WTC11 (cell line): ENCODE data around the gene PRX. TPM values are rescaled to one million over a fixed set of nuclear protein-coding genes. Genes with fewer than 3 reads are reported as not detected.
A peak's percentile ranks its signal among the peaks of the same experiment; 100 is the strongest.

Experiments
- CBFB ChIP-seq: sonication (generic); formaldehyde crosslinking; IDR thresholded peaks from 2 replicates; pipeline ENCODE4 v1.8.1; 2022; ENCODE audit warnings: mild to moderate bottlenecking, low read depth, missing genetic modification reagents
- CREM ChIP-seq: sonication (generic); formaldehyde crosslinking; IDR thresholded peaks from 2 replicates; pipeline ENCODE4 v1.8.1; 2022; ENCODE audit warnings: mild to moderate bottlenecking, missing genetic modification reagents, moderate library complexity
- ELF4 ChIP-seq: sonication (generic); formaldehyde crosslinking; IDR thresholded peaks from 2 replicates; pipeline ENCODE4 v1.8.1; 2022; ENCODE audit warnings: low read depth, mild to moderate bottlenecking, moderate library complexity, missing genetic modification reagents
- JUN ChIP-seq: sonication (generic); formaldehyde crosslinking; IDR thresholded peaks from 2 replicates; pipeline ENCODE4 v1.8.0; 2023; ENCODE audit warnings: mild to moderate bottlenecking, missing genetic modification reagents
- NFE2L1 ChIP-seq: sonication (generic); formaldehyde crosslinking; IDR thresholded peaks from 2 replicates; pipeline ENCODE4 v1.8.1; 2023; ENCODE audit warnings: missing genetic modification reagents
- TCF7 ChIP-seq: sonication (generic); formaldehyde crosslinking; IDR thresholded peaks from 2 replicates; pipeline ENCODE4 v1.8.0; 2022; ENCODE audit warnings: mild to moderate bottlenecking, low read depth, missing genetic modification reagents, moderate library complexity
- ZBTB21 ChIP-seq: sonication (generic); formaldehyde crosslinking; IDR thresholded peaks from 2 replicates; pipeline ENCODE4 v1.8.1; 2023; ENCODE audit warnings: mild to moderate bottlenecking, missing genetic modification reagents, borderline replicate concordance
- ZNF138 ChIP-seq: sonication (generic); formaldehyde crosslinking; conservative IDR thresholded peaks from 2 replicates; pipeline ENCODE4 v1.8.1; 2022; ENCODE audit warnings: mild to moderate bottlenecking, moderate library complexity, missing genetic modification reagents
- ZNF416 ChIP-seq: fragments of 250-450 bp; sonication (Bioruptor Pico); IDR thresholded peaks from 2 replicates; pipeline ENCODE4 v1.9.0; 2021; ENCODE audit warnings: mild to moderate bottlenecking, inconsistent platforms
- ZNF671 ChIP-seq: fragments of 250-450 bp; sonication (Bioruptor Pico); IDR thresholded peaks from 2 replicates; pipeline ENCODE4 v1.8.0; 2021; ENCODE audit warnings: mild to moderate bottlenecking
- total RNA-seq: library from RNA; stranded (reverse); gene quantifications from 3 replicates; pipeline ENCODE4 v1.2.3, GENCODE V29; 2021
- TF ChIP-seq, protein P1 (sequence below): sonication (generic); formaldehyde crosslinking; IDR thresholded peaks from 2 replicates; pipeline ENCODE4 v1.8.1; 2023; ENCODE audit warnings: mild to moderate bottlenecking, missing genetic modification reagents, borderline replicate concordance
- TF ChIP-seq, protein P2 (sequence below): sonication (generic); formaldehyde crosslinking; IDR thresholded peaks from 2 replicates; pipeline ENCODE4 v1.8.0; 2023; ENCODE audit warnings: mild to moderate bottlenecking, missing genetic modification reagents
- TF ChIP-seq, protein P3 (sequence below): sonication (generic); formaldehyde crosslinking; IDR thresholded peaks from 2 replicates; pipeline ENCODE4 v1.8.1; 2022; ENCODE audit warnings: mild to moderate bottlenecking, moderate library complexity, missing genetic modification reagents
- TF ChIP-seq, protein P4 (sequence below): sonication (generic); formaldehyde crosslinking; IDR thresholded peaks from 2 replicates; pipeline ENCODE4 v1.8.0; 2022; ENCODE audit warnings: mild to moderate bottlenecking, missing genetic modification reagents
- TF ChIP-seq, protein P5 (sequence below): sonication (generic); formaldehyde crosslinking; IDR thresholded peaks from 2 replicates; pipeline ENCODE4 v1.8.0; 2023; ENCODE audit warnings: missing genetic modification reagents, mild to moderate bottlenecking, borderline replicate concordance
- TF ChIP-seq, protein P6 (sequence below): sonication (generic); formaldehyde crosslinking; IDR thresholded peaks from 2 replicates; pipeline ENCODE4 v1.8.1; 2023; ENCODE audit warnings: mild to moderate bottlenecking, missing genetic modification reagents, moderate library complexity
- TF ChIP-seq, protein P7 (sequence below): sonication (generic); formaldehyde crosslinking; IDR thresholded peaks from 2 replicates; pipeline ENCODE4 v1.8.0; 2023; ENCODE audit warnings: missing genetic modification reagents
- TF ChIP-seq, protein P8 (sequence below): fragments of 250-450 bp; sonication (Bioruptor Pico); IDR thresholded peaks from 2 replicates; pipeline ENCODE4 v1.9.0; 2021; ENCODE audit warnings: mild to moderate bottlenecking, borderline replicate concordance

The PRX gene
- total RNA-seq, 1 experiment from 2014 or later = 8.4 TPM

DNA sequence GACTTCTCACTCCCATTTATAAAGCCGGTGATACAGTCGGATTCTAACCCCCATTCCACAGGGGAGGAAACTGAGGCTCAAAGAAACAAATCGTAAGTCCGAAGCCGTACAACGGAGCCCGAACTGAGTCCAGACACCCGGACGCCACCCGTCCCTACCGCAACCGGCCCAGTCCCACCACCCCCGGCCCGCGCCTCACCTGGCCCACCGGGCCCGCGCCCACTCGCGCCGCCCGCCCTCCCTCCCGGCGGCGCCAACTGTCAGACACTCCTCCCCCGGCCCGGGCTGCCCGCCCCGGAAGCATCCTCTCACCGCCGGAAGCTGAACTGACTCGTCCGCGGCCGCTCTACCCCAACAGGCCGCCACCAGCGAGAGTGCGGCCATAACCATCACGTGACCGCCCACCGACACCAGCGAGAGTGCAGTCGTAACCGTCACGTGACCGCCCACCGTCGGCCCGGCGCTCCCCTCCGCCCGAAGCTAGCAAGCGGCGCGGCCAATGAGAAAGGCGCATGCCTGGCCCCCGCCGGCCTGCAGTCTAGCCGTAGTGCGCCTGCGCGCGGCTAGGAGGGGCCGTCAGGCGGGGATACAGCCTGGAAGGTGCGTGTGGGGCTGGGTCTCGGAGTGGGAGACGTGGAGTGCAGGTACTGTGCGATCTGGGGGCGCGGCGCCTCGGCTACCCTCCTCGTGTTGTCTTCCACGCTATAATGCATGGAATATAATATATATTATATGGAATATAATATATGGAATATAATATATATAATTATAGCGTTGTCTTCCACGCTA is 64.9 kb downstream of the PRX start, which contains the start of the genes C19orf47 and PLD3 (continued):
- TF ChIP-seq, protein P1, sequence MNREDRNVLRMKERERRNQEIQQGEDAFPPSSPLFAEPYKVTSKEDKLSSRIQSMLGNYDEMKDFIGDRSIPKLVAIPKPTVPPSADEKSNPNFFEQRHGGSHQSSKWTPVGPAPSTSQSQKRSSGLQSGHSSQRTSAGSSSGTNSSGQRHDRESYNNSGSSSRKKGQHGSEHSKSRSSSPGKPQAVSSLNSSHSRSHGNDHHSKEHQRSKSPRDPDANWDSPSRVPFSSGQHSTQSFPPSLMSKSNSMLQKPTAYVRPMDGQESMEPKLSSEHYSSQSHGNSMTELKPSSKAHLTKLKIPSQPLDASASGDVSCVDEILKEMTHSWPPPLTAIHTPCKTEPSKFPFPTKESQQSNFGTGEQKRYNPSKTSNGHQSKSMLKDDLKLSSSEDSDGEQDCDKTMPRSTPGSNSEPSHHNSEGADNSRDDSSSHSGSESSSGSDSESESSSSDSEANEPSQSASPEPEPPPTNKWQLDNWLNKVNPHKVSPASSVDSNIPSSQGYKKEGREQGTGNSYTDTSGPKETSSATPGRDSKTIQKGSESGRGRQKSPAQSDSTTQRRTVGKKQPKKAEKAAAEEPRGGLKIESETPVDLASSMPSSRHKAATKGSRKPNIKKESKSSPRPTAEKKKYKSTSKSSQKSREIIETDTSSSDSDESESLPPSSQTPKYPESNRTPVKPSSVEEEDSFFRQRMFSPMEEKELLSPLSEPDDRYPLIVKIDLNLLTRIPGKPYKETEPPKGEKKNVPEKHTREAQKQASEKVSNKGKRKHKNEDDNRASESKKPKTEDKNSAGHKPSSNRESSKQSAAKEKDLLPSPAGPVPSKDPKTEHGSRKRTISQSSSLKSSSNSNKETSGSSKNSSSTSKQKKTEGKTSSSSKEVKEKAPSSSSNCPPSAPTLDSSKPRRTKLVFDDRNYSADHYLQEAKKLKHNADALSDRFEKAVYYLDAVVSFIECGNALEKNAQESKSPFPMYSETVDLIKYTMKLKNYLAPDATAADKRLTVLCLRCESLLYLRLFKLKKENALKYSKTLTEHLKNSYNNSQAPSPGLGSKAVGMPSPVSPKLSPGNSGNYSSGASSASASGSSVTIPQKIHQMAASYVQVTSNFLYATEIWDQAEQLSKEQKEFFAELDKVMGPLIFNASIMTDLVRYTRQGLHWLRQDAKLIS (CRISPR knock-in tag) = no peak
- TF ChIP-seq, protein P2, sequence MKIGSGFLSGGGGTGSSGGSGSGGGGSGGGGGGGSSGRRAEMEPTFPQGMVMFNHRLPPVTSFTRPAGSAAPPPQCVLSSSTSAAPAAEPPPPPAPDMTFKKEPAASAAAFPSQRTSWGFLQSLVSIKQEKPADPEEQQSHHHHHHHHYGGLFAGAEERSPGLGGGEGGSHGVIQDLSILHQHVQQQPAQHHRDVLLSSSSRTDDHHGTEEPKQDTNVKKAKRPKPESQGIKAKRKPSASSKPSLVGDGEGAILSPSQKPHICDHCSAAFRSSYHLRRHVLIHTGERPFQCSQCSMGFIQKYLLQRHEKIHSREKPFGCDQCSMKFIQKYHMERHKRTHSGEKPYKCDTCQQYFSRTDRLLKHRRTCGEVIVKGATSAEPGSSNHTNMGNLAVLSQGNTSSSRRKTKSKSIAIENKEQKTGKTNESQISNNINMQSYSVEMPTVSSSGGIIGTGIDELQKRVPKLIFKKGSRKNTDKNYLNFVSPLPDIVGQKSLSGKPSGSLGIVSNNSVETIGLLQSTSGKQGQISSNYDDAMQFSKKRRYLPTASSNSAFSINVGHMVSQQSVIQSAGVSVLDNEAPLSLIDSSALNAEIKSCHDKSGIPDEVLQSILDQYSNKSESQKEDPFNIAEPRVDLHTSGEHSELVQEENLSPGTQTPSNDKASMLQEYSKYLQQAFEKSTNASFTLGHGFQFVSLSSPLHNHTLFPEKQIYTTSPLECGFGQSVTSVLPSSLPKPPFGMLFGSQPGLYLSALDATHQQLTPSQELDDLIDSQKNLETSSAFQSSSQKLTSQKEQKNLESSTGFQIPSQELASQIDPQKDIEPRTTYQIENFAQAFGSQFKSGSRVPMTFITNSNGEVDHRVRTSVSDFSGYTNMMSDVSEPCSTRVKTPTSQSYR (CRISPR knock-in tag) = no peak
- TF ChIP-seq, protein P3, sequence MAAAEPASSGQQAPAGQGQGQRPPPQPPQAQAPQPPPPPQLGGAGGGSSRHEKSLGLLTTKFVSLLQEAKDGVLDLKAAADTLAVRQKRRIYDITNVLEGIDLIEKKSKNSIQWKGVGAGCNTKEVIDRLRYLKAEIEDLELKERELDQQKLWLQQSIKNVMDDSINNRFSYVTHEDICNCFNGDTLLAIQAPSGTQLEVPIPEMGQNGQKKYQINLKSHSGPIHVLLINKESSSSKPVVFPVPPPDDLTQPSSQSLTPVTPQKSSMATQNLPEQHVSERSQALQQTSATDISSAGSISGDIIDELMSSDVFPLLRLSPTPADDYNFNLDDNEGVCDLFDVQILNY (CRISPR knock-in tag) = peak; percentile 83
- TF ChIP-seq, protein P4, sequence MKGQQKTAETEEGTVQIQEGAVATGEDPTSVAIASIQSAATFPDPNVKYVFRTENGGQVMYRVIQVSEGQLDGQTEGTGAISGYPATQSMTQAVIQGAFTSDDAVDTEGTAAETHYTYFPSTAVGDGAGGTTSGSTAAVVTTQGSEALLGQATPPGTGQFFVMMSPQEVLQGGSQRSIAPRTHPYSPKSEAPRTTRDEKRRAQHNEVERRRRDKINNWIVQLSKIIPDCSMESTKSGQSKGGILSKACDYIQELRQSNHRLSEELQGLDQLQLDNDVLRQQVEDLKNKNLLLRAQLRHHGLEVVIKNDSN (CRISPR knock-in tag) = peak; percentile 100
- TF ChIP-seq CREM (CRISPR knock-in tag) = peak; percentile 80
- TF ChIP-seq ZNF416 (CRISPR knock-in tag) = no peak
- TF ChIP-seq ZNF138 (CRISPR knock-in tag) = no peak
- TF ChIP-seq ELF4 (CRISPR knock-in tag) = no peak
- TF ChIP-seq, protein P5, sequence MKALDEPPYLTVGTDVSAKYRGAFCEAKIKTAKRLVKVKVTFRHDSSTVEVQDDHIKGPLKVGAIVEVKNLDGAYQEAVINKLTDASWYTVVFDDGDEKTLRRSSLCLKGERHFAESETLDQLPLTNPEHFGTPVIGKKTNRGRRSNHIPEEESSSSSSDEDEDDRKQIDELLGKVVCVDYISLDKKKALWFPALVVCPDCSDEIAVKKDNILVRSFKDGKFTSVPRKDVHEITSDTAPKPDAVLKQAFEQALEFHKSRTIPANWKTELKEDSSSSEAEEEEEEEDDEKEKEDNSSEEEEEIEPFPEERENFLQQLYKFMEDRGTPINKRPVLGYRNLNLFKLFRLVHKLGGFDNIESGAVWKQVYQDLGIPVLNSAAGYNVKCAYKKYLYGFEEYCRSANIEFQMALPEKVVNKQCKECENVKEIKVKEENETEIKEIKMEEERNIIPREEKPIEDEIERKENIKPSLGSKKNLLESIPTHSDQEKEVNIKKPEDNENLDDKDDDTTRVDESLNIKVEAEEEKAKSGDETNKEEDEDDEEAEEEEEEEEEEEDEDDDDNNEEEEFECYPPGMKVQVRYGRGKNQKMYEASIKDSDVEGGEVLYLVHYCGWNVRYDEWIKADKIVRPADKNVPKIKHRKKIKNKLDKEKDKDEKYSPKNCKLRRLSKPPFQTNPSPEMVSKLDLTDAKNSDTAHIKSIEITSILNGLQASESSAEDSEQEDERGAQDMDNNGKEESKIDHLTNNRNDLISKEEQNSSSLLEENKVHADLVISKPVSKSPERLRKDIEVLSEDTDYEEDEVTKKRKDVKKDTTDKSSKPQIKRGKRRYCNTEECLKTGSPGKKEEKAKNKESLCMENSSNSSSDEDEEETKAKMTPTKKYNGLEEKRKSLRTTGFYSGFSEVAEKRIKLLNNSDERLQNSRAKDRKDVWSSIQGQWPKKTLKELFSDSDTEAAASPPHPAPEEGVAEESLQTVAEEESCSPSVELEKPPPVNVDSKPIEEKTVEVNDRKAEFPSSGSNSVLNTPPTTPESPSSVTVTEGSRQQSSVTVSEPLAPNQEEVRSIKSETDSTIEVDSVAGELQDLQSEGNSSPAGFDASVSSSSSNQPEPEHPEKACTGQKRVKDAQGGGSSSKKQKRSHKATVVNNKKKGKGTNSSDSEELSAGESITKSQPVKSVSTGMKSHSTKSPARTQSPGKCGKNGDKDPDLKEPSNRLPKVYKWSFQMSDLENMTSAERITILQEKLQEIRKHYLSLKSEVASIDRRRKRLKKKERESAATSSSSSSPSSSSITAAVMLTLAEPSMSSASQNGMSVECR = peak; percentile 86; the same call in 1 of the 2 replicates
- TF ChIP-seq CBFB (CRISPR knock-in tag) = no peak
- TF ChIP-seq, protein P6, sequence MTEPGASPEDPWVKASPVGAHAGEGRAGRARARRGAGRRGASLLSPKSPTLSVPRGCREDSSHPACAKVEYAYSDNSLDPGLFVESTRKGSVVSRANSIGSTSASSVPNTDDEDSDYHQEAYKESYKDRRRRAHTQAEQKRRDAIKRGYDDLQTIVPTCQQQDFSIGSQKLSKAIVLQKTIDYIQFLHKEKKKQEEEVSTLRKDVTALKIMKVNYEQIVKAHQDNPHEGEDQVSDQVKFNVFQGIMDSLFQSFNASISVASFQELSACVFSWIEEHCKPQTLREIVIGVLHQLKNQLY = no peak
- TF ChIP-seq, protein P7, sequence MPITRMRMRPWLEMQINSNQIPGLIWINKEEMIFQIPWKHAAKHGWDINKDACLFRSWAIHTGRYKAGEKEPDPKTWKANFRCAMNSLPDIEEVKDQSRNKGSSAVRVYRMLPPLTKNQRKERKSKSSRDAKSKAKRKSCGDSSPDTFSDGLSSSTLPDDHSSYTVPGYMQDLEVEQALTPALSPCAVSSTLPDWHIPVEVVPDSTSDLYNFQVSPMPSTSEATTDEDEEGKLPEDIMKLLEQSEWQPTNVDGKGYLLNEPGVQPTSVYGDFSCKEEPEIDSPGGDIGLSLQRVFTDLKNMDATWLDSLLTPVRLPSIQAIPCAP = no peak
- no peak for TF ChIP-seq JUN (CRISPR knock-in tag)
- TF ChIP-seq, protein P8, sequence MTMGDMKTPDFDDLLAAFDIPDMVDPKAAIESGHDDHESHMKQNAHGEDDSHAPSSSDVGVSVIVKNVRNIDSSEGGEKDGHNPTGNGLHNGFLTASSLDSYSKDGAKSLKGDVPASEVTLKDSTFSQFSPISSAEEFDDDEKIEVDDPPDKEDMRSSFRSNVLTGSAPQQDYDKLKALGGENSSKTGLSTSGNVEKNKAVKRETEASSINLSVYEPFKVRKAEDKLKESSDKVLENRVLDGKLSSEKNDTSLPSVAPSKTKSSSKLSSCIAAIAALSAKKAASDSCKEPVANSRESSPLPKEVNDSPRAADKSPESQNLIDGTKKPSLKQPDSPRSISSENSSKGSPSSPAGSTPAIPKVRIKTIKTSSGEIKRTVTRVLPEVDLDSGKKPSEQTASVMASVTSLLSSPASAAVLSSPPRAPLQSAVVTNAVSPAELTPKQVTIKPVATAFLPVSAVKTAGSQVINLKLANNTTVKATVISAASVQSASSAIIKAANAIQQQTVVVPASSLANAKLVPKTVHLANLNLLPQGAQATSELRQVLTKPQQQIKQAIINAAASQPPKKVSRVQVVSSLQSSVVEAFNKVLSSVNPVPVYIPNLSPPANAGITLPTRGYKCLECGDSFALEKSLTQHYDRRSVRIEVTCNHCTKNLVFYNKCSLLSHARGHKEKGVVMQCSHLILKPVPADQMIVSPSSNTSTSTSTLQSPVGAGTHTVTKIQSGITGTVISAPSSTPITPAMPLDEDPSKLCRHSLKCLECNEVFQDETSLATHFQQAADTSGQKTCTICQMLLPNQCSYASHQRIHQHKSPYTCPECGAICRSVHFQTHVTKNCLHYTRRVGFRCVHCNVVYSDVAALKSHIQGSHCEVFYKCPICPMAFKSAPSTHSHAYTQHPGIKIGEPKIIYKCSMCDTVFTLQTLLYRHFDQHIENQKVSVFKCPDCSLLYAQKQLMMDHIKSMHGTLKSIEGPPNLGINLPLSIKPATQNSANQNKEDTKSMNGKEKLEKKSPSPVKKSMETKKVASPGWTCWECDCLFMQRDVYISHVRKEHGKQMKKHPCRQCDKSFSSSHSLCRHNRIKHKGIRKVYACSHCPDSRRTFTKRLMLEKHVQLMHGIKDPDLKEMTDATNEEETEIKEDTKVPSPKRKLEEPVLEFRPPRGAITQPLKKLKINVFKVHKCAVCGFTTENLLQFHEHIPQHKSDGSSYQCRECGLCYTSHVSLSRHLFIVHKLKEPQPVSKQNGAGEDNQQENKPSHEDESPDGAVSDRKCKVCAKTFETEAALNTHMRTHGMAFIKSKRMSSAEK (CRISPR knock-in tag) = no peak
- peak; percentile 52; the same call in 1 of the 2 replicates for TF ChIP-seq ZBTB21 (CRISPR knock-in tag)
- TF ChIP-seq ZNF671 (CRISPR knock-in tag) = no peak
- TF ChIP-seq NFE2L1 (CRISPR knock-in tag) = no peak
- no peak for TF ChIP-seq TCF7 (CRISPR knock-in tag)
